Activated CD4-positive, alpha-beta memory T cell treated with anti-CD3 and anti-CD28 coated beads for 36 hours (primary cell): ENCODE results near the gene CEP78. TPM values are rescaled to one million over a fixed set of nuclear protein-coding genes. Genes with fewer than 3 reads are reported as not detected.

Experiments used
- CTCF ChIA-PET: fragments of 350-600 bp; sonication (Branson Sonifier 250); formaldehyde crosslinking; loops from one replicate; lab custom pipeline; 2021; ENCODE audit warnings: antibody characterized with exemption, inconsistent platforms; lab: Charles Lee
- POLR2A ChIA-PET: fragments of 350-600 bp; sonication (Branson Sonifier 250); formaldehyde crosslinking; loops from one replicate; lab custom pipeline; 2021; ENCODE audit warnings: antibody characterized with exemption; lab: Charles Lee
- DNase-seq: peaks from one replicate; pipeline ENCODE4 v3.0.0-alpha.2; 2020
- H3K27ac Mint-ChIP-seq: one replicate; pipeline ENCODE4 v1.8.0; 2021; ENCODE audit warnings: mixed read lengths
- H3K27me3 Mint-ChIP-seq: one replicate; pipeline ENCODE4 v1.8.0; 2021; ENCODE audit warnings: mixed read lengths
- H3K36me3 Mint-ChIP-seq: one replicate; pipeline ENCODE4 v1.8.0; 2021; ENCODE audit warnings: mixed read lengths
- H3K4me1 Mint-ChIP-seq: one replicate; pipeline ENCODE4 v1.8.0; 2021; ENCODE audit warnings: low read depth, mixed read lengths
- H3K4me3 Mint-ChIP-seq: one replicate; pipeline ENCODE4 v1.8.0; 2021; ENCODE audit warnings: mild to moderate bottlenecking, mixed read lengths
- H3K9me3 Mint-ChIP-seq: one replicate; pipeline ENCODE4 v1.8.0; 2021; ENCODE audit warnings: mixed read lengths
- intact Hi-C: fragments of 100-400 bp; cut with micrococcal nuclease; formaldehyde crosslinking; loops from one replicate; pipeline ENCODE4 v1.15.1; 2023
- total RNA-seq, 2 experiments: library from RNA; stranded (reverse); gene quantifications; one replicate each; pipeline ENCODE4 v1.2.3, GENCODE V29; 2021

The CEP78 gene
- total RNA-seq, 2 experiments from 2014 or later = 40.1 to 42.2 TPM

DNA sequence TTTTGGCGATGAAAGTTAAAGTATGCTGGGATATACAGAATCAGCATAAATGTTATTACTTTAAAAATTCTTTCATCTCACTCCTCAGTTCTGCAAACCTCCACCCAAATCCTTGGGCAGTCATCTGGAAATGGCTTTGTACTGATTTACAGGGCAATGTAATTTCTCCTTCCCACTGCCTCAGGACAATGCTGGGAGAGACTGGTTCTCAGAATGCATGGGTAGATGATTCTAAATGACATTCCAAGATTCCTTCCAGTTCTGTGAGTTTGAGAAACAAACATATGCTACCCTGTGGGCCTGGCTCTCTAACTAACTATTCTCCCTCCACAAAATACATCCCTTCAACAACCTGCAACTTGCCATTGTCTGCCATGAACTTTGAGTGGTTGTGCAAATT, 53.6 kb downstream of the CEP78 start:
- CTCF ChIA-PET = no interaction called here
- Mint-ChIP-seq H3K27ac (no peak overlapping the region), H3K4me1 (peaks cover 11% of the 10 kb centered on the region), H3K9me3 (no peaks in the 10 kb centered on the region), H3K36me3 (no peaks in the 10 kb centered on the region), H3K27me3 (no peaks in the 10 kb centered on the region), H3K4me3 (no peak overlapping the region)
- POLR2A ChIA-PET = no interaction called here
- intact Hi-C loops = no loop called here
- no peak for DNase-seq

DNA sequence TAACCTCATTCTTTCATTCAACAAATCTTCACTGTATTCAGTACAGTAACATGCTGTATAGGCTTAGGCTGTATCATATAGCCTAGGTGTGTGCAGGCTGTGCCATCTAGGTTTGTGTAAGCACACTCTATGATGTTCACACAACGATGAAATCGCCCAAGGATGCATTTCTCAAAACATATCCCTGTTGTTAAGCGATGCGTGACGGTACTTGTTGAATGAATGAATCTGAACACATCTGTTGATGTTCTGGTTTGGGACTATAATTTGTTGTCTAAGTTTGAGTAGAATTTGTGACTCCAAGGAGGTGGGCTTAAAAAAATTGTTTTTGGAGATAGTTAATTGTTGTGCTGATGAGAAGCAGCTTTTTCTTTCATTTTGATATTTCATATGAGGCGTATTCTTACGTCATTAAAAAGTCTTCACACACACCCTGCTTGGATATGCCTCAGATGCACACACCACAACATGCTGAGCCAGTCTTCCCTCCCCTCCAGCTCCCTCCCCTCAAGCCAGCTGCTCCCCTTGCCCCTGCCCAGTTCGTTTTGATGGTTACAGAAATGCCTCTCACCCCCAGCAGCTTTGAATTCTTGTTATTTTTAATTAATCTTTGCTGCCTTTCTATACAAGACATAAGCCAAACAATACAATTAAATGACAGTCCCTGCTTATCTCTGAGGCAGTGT, 55.5 kb downstream of the CEP78 start:
- no peaks in the 10 kb centered on the region for H3K27me3 Mint-ChIP-seq
- peaks cover 20% of the 10 kb centered on the region for H3K4me1 Mint-ChIP-seq
- DNase-seq = no peak
- no peak overlapping the region for H3K4me3 Mint-ChIP-seq
- no peaks in the 10 kb centered on the region for H3K36me3 Mint-ChIP-seq
- no peak overlapping the region for H3K27ac Mint-ChIP-seq
- intact Hi-C loops = no loop called here
- CTCF ChIA-PET = interaction anchor here (0.9 kb wide), 1 partner anchor 78 kb away, joined by 3 read pairs; no protein-coding TSS in a partner anchor
- POLR2A ChIA-PET = no interaction called here
- H3K9me3 Mint-ChIP-seq = no peaks in the 10 kb centered on the region

DNA sequence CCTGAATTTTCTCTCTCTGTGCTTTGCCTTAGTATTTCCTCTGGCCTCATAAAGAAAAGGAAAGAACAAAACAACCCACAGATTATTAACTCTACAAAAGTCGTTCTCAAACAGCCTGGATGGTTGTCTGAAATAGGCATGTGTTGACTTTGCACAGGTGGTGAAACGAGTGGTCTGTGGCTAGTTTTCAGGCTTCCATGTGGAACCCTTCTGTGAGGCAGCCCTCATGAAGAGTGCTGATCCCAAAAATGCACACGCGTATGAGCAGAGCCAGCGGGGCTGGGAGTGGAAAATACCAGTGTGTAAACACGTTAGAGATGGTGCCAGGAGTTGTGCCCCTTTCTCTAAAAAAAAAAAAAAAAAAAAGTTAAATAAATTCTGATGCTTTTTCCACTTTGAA, 56.2 kb downstream of the CEP78 start:
- Mint-ChIP-seq H3K27me3 (no peaks in the 10 kb centered on the region), H3K4me1 (peaks cover 24% of the 10 kb centered on the region), H3K4me3 (no peak overlapping the region), H3K27ac (no peak overlapping the region), H3K9me3 (no peaks in the 10 kb centered on the region), H3K36me3 (no peaks in the 10 kb centered on the region)
- DNase-seq = no peak
- ChIA-PET POLR2A (no interaction called here), CTCF (interaction anchor here (0.9 kb wide), 1 partner anchor 77 kb away, joined by 3 read pairs; no protein-coding TSS in a partner anchor)
- intact Hi-C loops = no loop called here

DNA sequence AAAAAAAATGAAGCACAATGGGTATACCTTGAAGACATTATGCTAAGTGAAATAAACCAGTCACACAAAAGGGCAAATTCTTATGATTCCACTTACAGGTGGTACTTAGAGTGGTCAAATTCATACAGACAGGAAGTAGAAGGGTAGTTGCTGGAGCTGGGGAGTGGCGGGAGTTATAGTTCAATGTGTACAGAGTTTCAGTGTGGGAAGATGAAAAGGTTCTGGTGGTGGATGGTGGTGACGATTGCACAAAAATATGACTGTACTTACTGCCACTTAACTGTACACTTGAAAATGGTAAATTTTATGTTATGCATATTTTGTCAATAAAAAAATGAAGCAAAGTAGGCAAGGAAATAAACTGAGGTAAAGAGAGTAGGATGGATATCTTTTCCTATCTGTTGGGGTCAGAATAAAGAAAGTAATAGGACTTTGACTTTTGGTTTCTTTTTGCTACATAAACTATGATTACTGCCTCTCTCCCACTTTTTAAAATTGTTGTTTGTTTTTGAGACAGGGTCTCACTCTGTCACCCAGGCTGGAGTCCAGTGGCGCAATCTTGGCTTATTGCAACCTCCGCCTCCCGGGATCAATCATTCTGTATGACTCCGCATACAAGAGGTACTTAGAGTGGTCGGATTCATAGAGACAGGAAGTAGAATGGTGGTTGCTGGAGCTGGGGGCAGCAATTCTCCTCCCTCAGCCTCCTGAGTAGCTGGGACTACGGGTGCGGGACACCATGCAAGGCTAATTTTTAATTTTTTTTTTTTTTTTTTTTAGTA, 57.0 kb downstream of the CEP78 start:
- Mint-ChIP-seq H3K27ac (no peak overlapping the region), H3K27me3 (no peaks in the 10 kb centered on the region)
- DNase-seq = peak; percentile 55

GRCh38 chr9:78294290-78295176, 58.7 kb downstream of the CEP78 start:
- H3K4me1 Mint-ChIP-seq = peaks cover 38% of the 10 kb centered on the region
- POLR2A ChIA-PET = no interaction called here
- CTCF ChIA-PET = no interaction called here
- H3K4me3 Mint-ChIP-seq = no peak overlapping the region
- no peaks in the 10 kb centered on the region for H3K27me3 Mint-ChIP-seq
- H3K27ac Mint-ChIP-seq = no peak overlapping the region
- no peak for DNase-seq
- peaks cover 13% of the 10 kb centered on the region for H3K36me3 Mint-ChIP-seq
- no peaks in the 10 kb centered on the region for H3K9me3 Mint-ChIP-seq
- intact Hi-C loops = loop anchor here (5.0 kb wide), 2 partner anchors 177 to 817 kb away; no protein-coding TSS in a partner anchor

More for the DNA sequence above, 57.0 kb downstream of the CEP78 start:
- Mint-ChIP-seq H3K4me1 (peaks cover 27% of the 10 kb centered on the region), H3K36me3 (peaks cover 5% of the 10 kb centered on the region), H3K4me3 (peak overlapping the region; percentile 50), H3K9me3 (no peaks in the 10 kb centered on the region)
- intact Hi-C loops = no loop called here
- ChIA-PET CTCF (interaction anchor here (0.7 kb wide), 1 partner anchor 472 kb away, joined by 4 read pairs; no protein-coding TSS in a partner anchor), POLR2A (interaction anchor here (0.6 kb wide), 1 partner anchor 25 kb away, joined by 3 read pairs; no protein-coding TSS in a partner anchor)

GRCh38 chr9:78295177-78295575, 59.3 kb downstream of the CEP78 start:
- Mint-ChIP-seq H3K36me3 (peaks cover 18% of the 10 kb centered on the region), H3K9me3 (no peaks in the 10 kb centered on the region), H3K4me3 (no peak overlapping the region), H3K27me3 (no peaks in the 10 kb centered on the region), H3K4me1 (peaks cover 43% of the 10 kb centered on the region), H3K27ac (no peak overlapping the region)
- ChIA-PET CTCF (no interaction called here), POLR2A (no interaction called here)
- no peak for DNase-seq
- intact Hi-C loops = loop anchor here (5.0 kb wide), 2 partner anchors 178 to 818 kb away; no protein-coding TSS in a partner anchor

GRCh38 chr9:78295731-78296130, 59.9 kb downstream of the CEP78 start:
- peak overlapping the region; percentile 87 for H3K27ac Mint-ChIP-seq
- no peaks in the 10 kb centered on the region for H3K27me3 Mint-ChIP-seq
- peaks cover 20% of the 10 kb centered on the region for H3K36me3 Mint-ChIP-seq
- ChIA-PET POLR2A (no interaction called here), CTCF (no interaction called here)
- H3K4me3 Mint-ChIP-seq = peak overlapping the region; percentile 89
- intact Hi-C loops = loop anchor here (2.0 to 5.0 kb wide), 5 partner anchors 178 to 1277 kb away; partner anchors contain the start of genes GNAQ and VPS13A
- peaks cover 44% of the 10 kb centered on the region for H3K4me1 Mint-ChIP-seq
- no peaks in the 10 kb centered on the region for H3K9me3 Mint-ChIP-seq
- no peak for DNase-seq

DNA sequence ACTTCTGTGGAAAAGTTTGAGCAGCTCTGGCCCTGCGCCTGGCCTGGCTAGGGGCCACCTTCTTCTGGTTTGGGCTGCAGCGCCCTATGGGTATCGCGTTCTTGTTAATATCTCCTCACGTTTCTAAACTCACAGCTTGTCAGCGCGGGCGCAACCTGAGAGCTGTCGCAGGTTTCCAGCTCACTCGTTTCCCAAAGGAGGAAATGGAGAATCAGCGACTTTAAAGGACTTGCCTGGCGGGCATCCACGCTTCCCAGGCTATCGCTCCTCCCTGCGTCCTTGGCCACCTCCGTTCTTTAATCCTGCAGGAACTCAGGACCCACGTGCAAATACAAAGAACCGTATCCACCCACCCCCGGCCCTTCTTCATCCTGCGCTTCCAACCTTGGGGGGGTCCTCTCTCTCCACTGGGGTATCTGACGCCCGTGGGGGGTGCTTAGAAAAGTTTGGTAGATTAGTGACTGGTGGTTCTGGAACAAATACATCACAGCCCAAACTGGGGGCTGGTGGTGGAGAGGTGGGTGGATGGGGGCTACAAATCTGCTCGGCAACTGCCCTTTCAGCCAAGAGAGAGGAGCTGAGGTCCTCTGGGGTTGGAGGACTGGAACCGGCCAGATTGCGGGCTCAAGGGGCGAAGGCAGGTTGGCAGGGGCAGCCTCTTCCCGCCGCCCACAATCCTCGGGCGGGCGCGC, 60.5 kb downstream of the CEP78 start:
- peak; percentile 28 for DNase-seq
- ChIA-PET POLR2A (interaction anchor here (0.6 to 2.1 kb wide), 7 partner anchors 9 to 319 kb away, joined by 3 to 19 read pairs (median 3); partner anchors contain the start of gene CEP78), CTCF (interaction anchor here (1.3 to 2.0 kb wide), 2 partner anchors 38 to 261 kb away, joined by 3 to 8 read pairs; no protein-coding TSS in a partner anchor)
- Mint-ChIP-seq H3K27ac (peak overlapping the region; percentile 87), H3K36me3 (peaks cover 22% of the 10 kb centered on the region), H3K4me1 (peaks cover 44% of the 10 kb centered on the region), H3K27me3 (no peaks in the 10 kb centered on the region), H3K4me3 (peak overlapping the region; percentile 89), H3K9me3 (no peaks in the 10 kb centered on the region)
- intact Hi-C loops = loop anchor here (2.0 to 5.0 kb wide), 5 partner anchors 179 to 1276 kb away; partner anchors contain the start of genes GNAQ and VPS13A

- peaks cover 29% of the 10 kb centered on the region for H3K36me3 Mint-ChIP-seq
- peak; percentile 96 for DNase-seq
- no peaks in the 10 kb centered on the region for H3K27me3 Mint-ChIP-seq
- peak within 1 kb of the TSS; percentile 87 for H3K27ac Mint-ChIP-seq
- H3K4me3 Mint-ChIP-seq = peak within 1 kb of the TSS; percentile 89
- intact Hi-C loops = loop anchor here (1.0 to 5.0 kb wide), 7 partner anchors 36 to 1276 kb away; partner anchors contain the start of genes CEP78, GNAQ and VPS13A
- CTCF ChIA-PET = interaction anchor here (0.7 to 2.0 kb wide), 4 partner anchors 34 to 377 kb away, joined by 3 to 8 read pairs (median 3); no protein-coding TSS in a partner anchor
- H3K4me1 Mint-ChIP-seq = peaks cover 44% of the 10 kb centered on the region
- H3K9me3 Mint-ChIP-seq = no peaks in the 10 kb centered on the region
- POLR2A ChIA-PET = interaction anchor here (0.6 to 2.1 kb wide), 9 partner anchors 10 to 320 kb away, joined by 3 to 19 read pairs (median 3); partner anchors contain the start of gene CEP78
These were observed 61.2 kb downstream of the CEP78 start, which contains the start of gene PSAT1 for GRCh38 chr9:78296893-78297671. PSAT1 (plus strand) TSS chr9:78297125; CDS start chr9:78297211, 86 bp downstream.

DNA sequence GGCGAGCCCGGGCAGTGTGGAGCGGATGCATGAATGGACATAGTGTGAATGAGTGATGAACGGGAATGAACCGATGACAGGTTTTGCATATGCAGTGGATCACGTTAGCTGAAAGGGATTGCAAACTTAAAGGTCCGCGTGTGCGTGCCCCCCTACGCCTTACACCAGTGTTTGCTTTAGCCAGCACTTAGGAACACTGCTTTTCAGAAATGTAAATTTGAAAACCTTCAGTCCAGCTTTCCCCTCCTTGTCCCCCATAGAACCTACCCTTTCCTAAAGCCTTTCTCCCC, 61.7 kb downstream of the CEP78 start:
- Mint-ChIP-seq H3K36me3 (peaks cover 32% of the 10 kb centered on the region), H3K4me1 (peaks cover 43% of the 10 kb centered on the region), H3K27me3 (no peaks in the 10 kb centered on the region), H3K27ac (peak overlapping the region; percentile 78), H3K9me3 (no peaks in the 10 kb centered on the region), H3K4me3 (peak overlapping the region; percentile 89)
- no peak for DNase-seq
- intact Hi-C loops = loop anchor here (1.0 to 5.0 kb wide), 7 partner anchors 36 to 1275 kb away; partner anchors contain the start of genes CEP78, GNAQ and VPS13A
- ChIA-PET POLR2A (interaction anchor here (0.6 to 2.1 kb wide), 7 partner anchors 9 to 264 kb away, joined by 3 to 19 read pairs (median 3); partner anchors contain the start of gene CEP78), CTCF (interaction anchor here (0.7 to 2.0 kb wide), 4 partner anchors 35 to 378 kb away, joined by 3 to 8 read pairs (median 3); no protein-coding TSS in a partner anchor)
